ENCODE measurements around the gene THSD7B.
"Not testable (repeated sequence)": the region's sequence is repeated elsewhere in the genome, so short reads cannot be mapped to it uniquely, and the experiment has no call there.

THSD7B gene

DNA sequence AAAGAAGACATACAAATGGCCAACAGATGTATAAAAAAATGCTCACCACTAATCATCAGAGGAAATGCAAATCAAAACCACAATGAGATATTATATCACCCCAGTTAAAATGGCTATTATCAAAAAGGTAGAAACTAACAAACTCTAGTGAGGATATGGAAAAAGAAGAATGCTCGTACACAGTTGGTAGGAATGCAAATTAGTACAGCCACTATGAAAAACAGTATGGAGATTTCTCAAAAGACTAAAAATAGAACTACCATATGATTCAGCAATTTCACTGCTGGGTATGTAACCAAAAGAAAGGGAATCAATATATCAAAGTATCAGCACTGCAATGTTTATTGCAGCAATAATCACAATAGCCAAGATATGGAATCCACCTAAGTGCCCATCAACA, 679.6 kb downstream of the THSD7B start:
- no peak for DNase-seq

GRCh38 chr2:137449454-137449853, 684.1 kb downstream of the THSD7B start:
- no peak for DNase-seq

DNA sequence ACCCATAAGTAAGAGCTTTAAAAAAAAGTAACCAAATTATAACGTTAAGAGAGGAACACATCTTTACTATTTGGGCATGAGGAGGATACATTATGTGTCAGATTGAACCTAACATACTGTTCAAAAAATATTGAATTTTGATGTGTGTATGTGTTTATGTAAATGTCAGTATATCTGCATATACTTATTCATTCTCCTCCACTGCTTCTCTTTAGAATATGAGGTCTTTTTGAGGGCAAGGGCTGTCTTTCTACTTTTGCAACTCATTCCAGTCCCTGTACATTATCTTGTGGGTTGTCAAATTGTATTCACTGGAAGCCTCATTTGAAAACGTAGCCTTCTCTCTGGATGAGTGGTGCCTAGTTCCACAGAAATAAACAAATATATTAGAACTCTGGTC, 689.5 kb downstream of the THSD7B start:
- no peak for DNase-seq

DNA sequence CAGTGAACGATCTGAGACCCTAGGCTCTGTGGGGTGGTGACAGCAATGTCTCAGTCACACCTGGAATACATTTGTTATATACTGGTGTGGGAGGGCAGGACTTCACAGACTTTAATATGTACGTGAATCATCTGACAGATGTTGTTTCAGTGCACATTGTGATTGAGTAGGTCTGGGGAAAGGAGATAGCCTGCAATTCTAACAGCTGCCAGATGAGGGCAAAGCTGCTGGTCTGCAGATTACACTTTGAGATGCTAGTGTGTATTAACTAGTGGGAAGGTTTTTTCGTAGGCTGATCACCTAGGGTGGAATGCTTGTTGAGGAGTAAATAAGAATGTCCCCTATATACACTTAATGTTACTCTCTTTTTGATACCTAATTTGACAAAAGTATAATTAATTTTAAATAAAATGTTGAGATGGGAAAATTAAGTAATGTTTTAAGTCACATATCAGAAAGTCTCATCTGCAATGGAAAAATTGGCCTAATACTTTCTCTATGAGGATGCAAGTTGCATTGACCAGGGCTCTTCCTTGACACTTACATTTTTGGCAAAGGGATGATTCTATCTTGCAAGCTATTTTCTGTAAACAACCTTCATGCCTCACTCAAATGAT, 702.0 kb downstream of the THSD7B start:
- no peak for DNase-seq

GRCh38 chr2:137493261-137493660, 727.9 kb downstream of the THSD7B start:
- DNase-seq = no peak

GRCh38 chr2:137500599-137500998, 735.3 kb downstream of the THSD7B start:
- no peak for DNase-seq

DNA sequence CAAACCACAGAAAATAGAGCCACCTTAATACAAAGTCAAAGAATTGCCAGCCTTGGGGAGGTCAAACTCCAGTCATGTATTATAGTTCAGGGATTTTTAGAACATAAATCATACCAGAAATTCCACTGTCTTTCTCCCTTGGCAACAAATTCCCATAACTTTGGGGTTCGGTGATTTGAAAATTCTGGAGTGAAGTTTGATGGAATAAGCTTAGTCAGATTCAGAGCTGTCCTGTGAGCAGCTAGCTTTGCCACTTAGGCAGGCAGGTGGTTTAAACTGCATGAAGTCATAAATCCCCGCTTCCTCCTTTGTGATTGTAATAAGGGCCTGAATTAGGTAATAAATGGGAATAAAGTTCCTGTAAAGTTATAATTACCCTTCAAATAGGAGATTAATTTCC, 741.9 kb downstream of the THSD7B start:
- DNase-seq = no peak

DNA sequence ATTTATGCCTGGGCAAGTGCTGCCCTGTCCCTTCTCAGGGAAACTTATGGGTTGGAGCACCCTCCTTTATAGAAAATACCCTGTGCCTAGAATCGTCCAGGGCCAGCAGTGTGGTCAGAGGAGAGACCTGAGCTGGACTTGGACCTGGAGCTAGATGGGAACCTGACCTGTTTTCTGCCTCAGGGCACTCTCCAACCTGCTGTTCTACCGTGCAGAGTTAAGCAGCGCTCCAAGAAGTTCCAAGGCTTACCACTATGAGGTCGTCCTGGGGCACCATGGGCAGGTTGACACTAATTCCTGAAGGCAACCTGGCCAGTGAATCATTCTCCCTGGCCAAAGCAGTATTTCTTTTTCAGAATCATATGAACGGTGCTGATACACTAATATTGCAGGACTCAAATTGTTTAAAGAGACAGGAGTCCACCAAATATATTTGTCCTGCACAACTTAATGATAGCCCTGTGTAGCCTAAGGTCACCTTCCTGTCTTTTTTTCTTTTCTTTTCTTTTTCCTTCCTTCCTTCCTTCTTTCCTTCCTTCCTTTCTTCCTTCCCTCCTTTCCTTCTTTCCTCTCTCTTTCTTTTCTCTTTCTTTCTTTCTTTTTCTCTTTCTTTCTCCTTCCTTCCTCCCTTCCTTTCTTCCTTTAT, 743.5 kb downstream of the THSD7B start:
- no peak for DNase-seq

GRCh38 chr2:137511526-137511925, 746.2 kb downstream of the THSD7B start:
- no peak for DNase-seq

- DNase-seq = no peak
Observed at GRCh38 chr2:137521653-137522619, 756.6 kb downstream of the THSD7B start.

DNA sequence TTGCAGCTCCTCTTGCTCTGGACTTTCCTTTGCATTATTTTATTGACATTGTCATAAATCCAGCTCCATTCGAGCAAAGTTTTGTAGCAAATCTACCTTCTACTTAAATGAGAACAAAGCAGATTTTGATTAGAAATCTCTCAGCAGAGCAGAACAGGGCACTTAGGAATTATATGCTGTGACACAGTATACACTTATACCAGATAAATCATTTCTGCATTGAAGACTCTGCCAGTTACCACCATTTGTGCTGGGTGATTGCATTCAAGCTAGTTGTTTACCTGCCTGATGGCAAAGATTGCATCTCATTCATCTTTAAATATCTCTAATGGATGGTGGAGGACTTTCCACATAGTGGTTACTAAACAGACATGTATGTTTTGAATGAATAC, 757.3 kb downstream of the THSD7B start:
- DNase-seq = no peak

- no peak for DNase-seq
Observed at GRCh38 chr2:137523931-137524330, 758.6 kb downstream of the THSD7B start.

DNA sequence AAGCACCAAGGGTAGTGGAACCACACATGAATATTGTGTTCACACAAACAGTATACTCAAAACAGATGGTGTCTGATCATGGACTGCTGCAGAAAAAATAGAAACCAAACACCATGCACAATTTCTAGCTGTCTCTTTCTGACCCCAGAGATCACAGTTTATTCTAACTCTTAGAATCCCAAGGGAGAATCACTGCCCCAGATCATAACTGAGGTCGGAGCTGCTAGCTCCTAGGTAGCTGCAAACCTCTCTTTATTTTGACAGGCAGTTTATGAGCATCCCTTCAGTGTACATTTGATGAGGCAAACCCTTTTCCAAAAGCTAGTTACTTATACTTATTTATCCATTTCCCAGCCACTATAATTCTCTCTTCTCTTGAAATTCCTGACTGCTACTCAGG, 759.8 kb downstream of the THSD7B start:
- no peak for DNase-seq

GRCh38 chr2:137525641-137526190, 760.4 kb downstream of the THSD7B start:
- DNase-seq = no peak

DNA sequence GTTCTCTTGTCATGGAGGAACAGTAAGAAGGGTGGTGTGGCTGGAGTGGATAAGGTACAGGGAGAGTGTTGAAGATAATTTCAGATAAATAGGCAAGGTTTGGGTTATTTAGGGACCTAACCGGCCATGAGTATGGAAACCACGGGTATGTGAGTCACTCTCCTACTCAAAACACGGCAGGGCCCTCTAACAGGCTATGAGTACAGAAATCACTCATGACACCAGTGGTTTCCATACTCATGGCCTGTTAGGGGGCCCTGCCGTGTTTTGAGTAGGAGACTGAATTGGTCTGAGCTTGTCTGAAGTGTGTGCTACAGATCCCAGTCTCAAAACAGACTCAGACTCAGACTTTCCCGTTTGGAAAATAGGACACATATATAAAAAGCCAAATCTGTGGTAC, 770.6 kb downstream of the THSD7B start:
- DNase-seq = no peak

GRCh38 chr2:137539336-137539735, 774.0 kb downstream of the THSD7B start:
- no peak for DNase-seq

DNA sequence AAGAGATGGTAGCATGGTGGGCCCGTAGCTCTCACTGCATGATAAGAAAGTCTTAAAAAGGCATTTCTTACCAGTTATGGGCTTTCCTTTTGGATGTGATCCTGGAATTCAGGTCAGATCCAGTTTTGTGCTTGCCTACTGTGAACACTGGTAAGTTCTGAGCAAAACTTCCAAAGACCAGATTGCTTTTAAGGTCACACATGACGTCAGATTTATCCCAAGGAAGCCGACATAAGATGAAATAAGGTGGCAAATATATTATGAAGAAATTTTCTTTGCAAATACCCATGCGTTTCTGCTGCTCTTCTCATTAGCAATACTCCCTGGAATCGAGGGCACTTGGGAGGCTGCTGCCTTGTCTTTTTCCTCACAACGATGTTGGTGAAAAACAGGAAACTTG, 782.5 kb downstream of the THSD7B start:
- no peak for DNase-seq

DNA sequence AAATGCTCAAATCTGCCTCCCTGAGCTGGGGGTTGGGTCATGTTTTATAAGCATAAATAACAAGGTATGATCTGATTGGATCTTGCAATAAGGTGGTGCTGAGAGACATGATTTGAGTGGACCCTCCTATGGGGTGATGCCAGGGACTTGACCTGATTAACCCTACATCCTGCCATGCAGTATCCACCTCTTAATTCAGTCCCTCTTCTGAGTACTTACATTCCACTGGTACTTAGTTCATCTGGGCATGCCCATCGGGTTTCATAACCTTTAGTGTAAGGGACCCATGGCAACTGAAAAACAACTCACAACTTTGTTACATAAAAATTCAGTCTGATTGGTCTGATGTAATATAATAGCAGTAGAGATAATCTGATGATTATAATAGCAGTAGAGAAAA, 801.0 kb downstream of the THSD7B start:
- no peak for DNase-seq

DNA sequence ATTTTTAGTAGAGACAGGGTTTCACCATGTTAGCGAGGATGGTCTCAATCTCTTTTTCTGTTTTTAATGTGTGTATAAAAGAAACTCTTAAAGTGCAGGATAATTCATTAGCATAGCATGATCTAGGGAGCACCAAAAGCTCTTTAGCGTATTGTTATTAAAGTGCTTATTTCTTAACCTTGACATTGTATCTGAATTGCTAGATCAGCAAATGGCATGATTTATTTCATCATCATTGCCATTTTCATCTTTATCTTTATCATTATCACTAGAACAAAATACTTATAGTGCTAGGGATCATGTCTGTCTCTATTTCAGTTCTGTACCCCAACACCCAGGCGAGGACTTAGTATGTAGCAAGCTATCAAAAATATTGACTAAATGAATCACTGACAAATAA, 805.1 kb downstream of the THSD7B start:
- DNase-seq = no peak

GRCh38 chr2:137587834-137588233, 822.5 kb downstream of the THSD7B start:
- DNase-seq = not testable (repeated sequence)

DNA sequence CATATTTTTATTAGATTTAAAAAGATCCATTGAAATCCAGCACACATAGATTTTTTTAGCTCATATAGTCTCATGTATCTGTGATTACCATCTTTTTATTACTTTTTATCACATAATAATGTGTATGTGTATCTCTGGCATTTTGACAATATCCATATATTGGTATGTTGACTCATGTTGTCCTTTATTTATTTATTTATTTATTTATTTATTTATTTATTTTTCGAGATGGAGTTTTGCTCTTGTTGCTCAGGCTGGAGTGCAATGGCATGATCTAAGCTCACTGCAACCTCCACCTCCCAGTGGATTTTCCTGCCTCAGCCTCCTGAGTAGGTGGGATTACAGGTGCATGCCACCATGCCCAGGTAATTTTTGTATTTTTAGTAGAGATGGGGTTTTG, 823.2 kb downstream of the THSD7B start:
- DNase-seq = not testable (repeated sequence)

GRCh38 chr2:137590102-137590501, 824.8 kb downstream of the THSD7B start:
- DNase-seq = no peak

DNA sequence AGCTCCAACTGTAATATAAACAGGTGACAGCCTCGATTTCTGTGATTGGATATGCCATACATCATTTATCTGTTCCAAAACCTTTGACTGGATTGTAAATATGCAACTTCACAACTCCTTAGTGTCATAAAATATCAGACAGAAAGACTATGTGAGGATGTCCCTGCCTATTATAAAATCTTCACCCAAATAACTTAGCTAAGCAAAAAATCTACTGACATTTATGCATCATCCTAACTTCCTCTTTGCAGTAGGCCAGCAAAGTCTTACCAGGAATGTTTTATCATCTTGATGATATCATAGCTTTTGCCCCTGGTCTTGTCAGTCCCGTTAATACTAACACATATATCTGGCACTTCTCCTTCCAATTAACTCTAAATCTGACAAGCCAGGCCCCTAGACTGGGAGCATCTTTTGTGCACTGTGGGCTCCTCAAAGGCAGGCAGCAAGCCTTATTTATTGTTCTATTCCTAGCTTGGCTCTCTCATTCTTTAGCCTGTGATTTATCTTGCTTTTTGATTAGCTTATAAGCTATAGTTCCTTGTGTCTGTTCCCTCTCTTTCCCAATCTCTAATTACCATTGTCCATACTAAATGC, 842.5 kb downstream of the THSD7B start:
- DNase-seq = no peak
